Measurements from ENCODE around the gene RNF144A.

RNF144A gene

DNA sequence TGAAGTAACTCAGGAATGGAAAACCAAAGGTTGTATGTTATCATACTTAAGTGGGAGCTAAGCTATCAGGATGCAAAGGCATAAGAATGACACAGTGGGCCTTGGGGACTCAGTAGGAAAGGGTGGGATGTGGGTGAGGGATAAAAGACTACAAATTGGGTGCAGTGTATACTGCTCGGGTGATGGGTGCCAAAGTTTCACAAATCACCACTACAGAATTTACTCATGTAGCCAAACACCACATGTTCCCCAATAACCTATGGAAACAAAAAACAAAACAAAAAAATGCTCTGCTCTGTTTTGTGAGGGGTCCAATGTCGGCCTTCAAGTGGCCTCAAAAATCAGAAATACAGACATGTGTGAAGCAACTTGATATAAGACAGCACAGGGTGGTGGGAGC is 8.9 kb upstream of the RNF144A start:
- no peak for DNase-seq (ENCODE audit: low read depth, low spot score)

- no peak for DNase-seq (ENCODE audit: low read depth, low spot score)
Observed at GRCh38 chr2:6909431-6910385, 7.5 kb upstream of the RNF144A start.

- DNase-seq (ENCODE audit: low read depth, low spot score): no peak
Observed at GRCh38 chr2:6911721-6912120, 5.5 kb upstream of the RNF144A start.

DNA sequence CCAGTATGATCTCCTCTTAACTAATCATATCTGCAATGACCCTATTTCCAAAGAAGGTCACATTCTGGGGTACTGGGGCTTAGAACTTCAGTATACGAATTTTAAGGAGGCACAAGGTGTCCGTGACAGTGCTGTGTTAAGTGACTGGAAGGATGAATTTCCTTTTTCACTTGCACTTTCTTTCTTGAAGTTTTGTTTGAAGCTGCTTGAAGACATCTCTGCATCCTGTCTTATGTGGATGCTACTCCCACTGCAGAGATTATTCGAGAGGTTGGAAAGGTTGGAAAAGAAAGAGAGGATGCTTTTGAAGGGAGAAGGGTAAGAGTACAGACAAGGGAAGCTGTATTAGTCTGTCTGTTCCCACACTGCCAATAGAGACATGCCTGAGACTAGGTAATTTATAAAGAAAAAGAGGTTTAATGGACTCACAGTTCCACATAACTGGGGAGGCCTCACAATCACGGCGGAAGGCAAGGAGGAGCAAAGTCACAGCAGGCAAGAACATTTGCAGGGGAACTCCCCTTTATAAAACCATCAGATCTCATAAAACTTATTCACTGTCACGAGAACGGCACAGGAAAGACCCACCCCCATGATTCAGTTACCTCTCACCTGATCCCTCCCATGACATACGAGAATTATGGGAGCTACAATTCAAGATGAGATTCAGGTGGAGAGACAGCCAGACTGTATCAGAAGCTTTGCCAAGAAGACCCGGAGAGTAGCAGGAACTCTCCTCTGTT is 3.6 kb upstream of the RNF144A start:
- no peak for DNase-seq (ENCODE audit: low read depth, low spot score)

- peak; percentile 60 for DNase-seq (ENCODE audit: low read depth, low spot score)
Observed at GRCh38 chr2:6914828-6915227, 2.4 kb upstream of the RNF144A start.

GRCh38 chr2:6915399-6915798 is 1.8 kb upstream of the RNF144A start:
- no peak for DNase-seq (ENCODE audit: low read depth, low spot score)

DNA sequence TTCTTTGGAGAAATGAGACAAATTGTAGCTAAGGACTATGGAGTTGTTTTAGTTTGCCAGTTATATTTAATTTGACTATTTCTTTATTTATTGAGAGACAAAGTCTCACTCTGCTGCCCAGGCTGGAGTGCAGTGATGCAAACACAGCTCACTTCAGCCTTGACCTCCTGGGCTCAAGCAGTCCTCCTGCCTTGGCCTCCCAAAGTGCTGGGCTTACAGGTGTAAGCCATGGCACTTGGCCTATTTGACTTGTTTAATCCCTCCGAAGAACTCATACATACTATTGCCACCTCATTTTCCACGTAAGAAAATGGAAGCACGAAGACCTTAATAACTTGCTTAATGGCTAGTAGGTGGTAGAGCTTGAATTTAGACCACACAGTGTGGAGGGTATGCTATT is 988 bp upstream of the RNF144A start:
- DNase-seq (ENCODE audit: low read depth, low spot score): no peak

- no peak for DNase-seq (ENCODE audit: low read depth, low spot score)
Observed at GRCh38 chr2:6916736-6917070, 509 bp upstream of the RNF144A start.

DNA sequence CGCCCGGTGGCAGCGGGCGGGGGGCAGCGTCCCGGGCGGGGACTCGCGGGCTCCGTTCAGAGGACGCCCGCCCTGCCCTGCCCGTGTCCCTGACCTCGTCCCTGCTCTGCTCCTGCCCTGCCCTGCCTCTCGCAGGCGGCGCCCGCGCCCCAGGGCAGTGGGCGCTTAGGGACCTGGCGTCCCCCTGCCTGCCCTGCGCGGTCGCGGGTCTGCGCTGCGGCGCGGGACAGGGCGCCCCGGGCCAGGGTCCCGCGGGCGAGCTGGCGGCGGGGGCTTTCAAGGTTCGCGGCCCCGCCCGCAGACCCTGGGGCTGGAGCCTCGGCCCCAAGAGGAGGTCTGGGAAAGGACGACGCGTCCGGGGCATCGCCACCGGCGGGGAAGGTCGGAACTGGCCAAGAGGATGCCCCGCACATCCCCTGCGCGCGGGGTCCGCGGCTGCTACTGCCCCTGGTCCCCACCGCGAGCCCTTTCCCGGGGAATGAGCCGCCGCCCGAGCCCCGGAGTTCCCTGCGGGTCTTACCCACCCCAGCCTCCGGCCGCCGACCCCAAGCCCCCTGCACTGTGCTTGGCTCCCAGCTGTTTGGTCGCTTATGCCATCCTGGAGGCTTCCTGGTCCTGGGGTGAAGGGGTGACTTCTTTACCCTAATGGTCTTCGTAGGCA is 679 bp downstream of the RNF144A start:
- peak; percentile 46 for DNase-seq (ENCODE audit: low read depth, low spot score)

DNA sequence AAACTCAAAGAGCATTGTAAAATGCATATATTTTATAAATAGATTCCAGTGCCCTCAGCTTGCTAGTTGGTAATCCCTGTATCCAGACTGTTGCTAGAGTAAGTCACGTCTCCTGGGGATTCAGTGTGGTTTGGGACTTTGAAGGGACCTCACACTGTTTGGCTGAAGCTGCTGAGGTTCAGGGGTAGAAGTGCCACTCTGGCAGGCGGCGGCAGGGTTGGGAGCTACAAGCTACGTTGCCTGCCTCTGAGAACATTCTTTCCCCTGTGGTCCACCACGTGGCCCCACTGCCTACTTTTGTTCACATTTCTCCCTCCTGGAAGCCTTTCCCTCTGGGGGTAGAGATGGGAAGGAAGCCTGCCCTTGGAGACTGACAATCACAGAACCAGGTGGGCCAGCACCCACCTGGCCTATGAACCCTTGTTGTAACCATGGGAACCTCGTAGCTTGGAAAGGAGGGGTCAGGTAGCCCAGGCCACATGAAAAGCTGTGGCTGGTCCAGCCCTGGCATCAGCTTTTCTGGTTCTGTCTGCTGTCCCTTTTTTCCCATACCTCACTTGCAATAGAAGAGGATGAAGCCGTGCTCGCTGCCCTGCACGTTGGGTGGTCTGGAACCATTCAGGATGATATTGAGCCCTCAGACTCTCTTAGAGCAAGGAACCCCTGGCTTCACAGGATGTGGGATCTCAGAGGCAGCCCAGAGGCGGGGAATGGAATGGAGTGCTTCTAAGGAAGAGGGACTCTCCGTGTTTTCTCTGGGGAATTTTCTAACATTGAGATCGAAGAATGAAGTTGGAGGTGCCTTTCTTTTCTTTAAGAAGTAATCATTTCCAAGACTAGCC is 2.9 kb downstream of the RNF144A start:
- DNase-seq (ENCODE audit: low read depth, low spot score): peak; percentile 63

GRCh38 chr2:6920743-6921064 is 3.5 kb downstream of the RNF144A start:
- DNase-seq (ENCODE audit: low read depth, low spot score): no peak

DNA sequence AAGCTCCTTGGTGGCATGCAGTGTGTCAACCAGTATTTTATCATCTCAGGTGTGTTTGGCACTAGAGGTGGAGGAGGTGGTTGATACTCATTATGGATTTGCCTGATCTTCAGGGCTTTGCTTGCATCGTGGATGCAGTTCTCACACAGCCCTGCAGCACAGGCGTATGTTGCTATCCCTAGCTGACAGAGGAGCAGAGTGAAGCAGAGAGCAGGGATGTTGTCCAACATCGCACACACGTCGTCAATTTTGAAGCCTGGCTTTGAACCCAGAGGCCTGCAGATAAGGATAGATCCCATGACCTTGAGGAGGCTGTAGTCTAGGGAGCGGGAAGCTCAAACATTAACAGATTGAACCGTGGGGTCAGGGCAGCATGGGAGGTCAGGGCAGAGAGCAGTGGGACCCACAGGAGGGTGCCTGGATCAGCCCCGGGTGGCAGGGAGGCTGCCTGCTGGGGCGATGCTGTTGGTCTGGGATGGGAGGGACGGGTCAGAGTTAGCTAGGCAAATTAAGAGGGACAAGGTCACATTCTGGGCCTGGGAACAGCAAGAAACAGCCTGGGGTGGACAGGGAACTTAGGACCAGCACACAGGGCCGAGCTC is 4.2 kb downstream of the RNF144A start:
- no peak for DNase-seq (ENCODE audit: low read depth, low spot score)

- DNase-seq (ENCODE audit: low read depth, low spot score): no peak
Observed at GRCh38 chr2:6922201-6922656, 5.0 kb downstream of the RNF144A start.

GRCh38 chr2:6923319-6923718 is 6.1 kb downstream of the RNF144A start:
- DNase-seq (ENCODE audit: low read depth, low spot score): no peak

- DNase-seq (ENCODE audit: low read depth, low spot score): no peak
Observed at GRCh38 chr2:6924101-6924923, 7.1 kb downstream of the RNF144A start.

DNA sequence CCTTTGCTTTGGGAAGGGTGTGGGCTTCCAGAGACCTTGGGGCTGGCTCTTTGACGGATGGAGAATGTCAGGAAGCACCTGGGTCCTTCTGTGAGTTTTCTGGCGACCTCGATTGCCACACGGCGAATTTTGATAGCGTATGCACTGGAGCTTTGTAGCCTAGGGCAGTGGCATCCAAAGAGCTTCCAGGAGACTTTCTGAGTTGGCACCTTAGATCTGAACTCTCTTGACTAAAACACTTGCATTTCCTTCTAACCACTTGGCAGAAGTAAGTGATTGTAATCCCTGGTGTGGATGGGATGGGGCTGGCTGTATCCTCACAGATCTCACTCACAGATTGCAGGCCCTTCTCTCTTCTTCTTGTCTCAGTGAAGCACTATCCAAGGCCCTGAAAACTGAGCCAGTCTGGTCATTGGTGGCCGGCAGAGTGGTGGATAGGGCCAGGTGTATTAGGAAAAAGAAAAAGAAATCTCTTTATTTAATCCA is 7.8 kb downstream of the RNF144A start:
- no peak for DNase-seq (ENCODE audit: low read depth, low spot score)

- DNase-seq (ENCODE audit: low read depth, low spot score): no peak
Observed at GRCh38 chr2:6926071-6926732, 9.0 kb downstream of the RNF144A start.

DNA sequence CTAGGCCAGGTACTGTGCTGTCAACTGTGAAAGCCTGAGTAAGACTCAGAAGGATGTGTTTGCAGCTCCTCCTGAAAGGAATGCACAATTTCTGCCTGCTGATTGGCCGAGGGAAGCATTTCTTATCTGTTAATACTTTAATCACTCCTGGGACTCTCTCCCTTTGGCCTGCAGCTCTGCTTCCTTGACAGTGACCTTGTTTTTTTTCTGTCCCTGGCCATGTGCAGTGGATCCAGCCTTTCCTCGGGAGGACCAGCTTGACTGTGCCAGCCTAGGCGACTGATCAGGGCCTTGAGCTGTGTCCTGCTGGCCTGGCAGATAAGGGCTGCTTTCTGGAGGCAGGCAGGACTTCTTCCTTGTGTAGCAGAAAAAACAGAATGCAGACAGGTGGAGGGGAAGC is 10.0 kb downstream of the RNF144A start:
- no peak for DNase-seq (ENCODE audit: low read depth, low spot score)

GRCh38 chr2:6927753-6928152 is 10.5 kb downstream of the RNF144A start:
- DNase-seq (ENCODE audit: low read depth, low spot score): no peak

DNA sequence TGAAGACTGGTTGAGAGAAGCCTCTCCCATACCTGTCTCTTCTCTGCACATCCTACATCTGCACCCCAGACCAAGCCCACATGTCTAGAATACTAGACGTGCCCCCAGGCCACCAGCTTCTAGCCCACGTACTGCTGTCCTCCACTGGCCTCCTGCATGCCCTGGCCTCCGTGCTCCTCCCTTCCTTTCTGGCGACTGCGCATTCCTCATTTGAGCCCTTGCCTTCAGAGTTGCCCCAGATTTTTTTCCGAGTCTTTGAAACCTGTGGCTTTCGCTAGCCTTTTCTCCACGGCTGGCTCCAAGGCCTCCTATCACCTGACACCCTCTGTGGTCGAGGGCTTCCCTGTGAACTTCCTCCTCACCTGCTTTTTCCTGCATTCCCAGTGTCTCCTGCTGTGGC is 11.2 kb downstream of the RNF144A start:
- no peak for DNase-seq (ENCODE audit: low read depth, low spot score)

Data from astrocyte of the hippocampus (primary cell).